Activated CD4-positive, alpha-beta T cell treated with anti-CD3 and anti-CD28 coated beads, Interleukin-2, Interleukin-6, amounts not matched to agents 100 ng/mL and 50 ng/mL, durations not matched to agents 16 hours and 8 hours (primary cell): Measurements from ENCODE around the gene ZC3H7A.
A peak's percentile ranks its signal among the peaks of the same experiment; 100 is the strongest.
"Not testable (repeated sequence)": the region's sequence is repeated elsewhere in the genome, so short reads cannot be mapped to it uniquely, and the experiment has no call there.

Experiments used
- DNase-seq: peaks from one replicate; pipeline ENCODE4 v3.0.0-alpha.2; 2020

Gene ZC3H7A

DNA sequence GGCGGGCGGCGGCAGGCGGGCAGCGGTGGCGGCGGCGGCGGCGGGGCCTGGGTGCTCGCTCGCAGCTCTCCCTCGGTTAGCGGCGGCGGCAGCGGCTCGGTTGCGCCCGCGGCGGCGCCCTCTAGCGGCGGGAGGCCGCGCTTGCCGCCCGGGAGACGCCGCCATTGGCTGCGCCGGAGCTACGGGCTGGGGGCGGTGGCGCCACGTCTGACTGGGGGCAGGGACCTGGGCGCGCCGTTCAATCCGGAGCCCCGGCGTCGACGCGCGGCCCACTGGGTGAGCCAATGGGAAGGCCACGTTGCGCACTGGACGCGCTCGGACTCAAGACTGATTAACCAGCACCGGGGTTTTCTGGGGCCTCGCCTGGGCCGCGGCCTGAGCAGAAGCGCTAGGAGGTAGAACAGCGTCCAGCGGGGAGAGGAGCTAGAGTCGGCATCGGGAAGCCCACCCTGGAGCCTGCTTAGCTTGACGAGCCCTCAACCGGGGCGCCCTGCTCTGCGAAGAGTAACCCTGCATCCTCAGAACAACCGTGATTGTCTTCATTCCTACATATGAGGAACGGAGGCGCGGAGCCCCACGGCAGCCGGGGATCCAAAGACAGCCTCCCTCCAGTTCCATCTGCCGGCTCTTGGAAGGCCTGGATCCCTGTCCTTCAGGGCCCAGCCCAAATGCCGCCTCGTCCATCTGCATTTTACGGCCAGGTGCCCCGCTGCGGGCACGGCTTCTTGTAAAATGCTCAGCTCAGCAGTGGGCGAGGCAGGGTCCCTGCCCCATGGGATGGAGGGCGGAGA is at the start of gene ZC3H7A:
Gene ZC3H7A, minus strand, starts transcription at position 93 of the 791 bp plus-strand sequence. CDS start 14,904 bp downstream, outside the sequence.
- DNase-seq, result peak; percentile 97

DNA sequence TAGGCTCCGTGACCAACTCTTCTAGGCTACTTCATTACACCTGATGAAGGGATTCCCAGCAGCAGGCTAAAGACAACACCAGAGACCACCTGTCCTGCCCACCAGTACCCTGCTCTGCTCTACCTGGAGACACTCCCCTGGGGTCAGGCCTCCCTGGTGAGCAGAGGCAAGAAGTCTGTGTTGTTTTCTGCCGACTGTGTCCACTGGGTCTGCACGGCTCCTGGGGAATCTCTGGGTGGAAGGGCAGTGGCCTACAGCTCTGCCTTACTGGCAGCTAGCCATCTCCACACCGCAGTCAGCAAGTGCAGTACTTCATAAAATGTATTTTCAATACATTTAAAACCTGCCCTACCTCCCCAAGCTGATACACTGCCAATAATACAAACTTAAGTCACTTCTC is 47.4 kb upstream of the ZC3H7A start:
- no peak for DNase-seq

DNA sequence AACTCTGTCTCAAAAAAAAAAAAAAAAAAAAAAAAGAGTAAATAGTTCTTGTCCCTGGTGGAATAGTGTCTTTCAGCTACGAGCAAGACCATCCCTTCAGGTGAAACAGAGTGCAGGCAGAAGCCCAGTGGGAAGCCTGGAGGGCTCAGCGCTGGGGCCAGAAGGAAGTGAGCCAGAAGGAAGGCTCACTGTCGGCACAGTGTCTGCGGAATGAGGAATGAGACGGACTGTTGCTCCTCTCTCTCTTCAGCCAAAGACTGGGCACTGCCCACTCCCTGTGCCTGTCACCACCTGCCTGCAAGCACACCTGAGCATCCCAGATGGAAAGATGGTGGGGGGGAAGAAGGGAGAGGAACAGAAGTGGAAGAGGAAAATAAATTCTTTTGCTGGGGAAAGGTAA is 46.8 kb upstream of the ZC3H7A start:
- no peak for DNase-seq

DNA sequence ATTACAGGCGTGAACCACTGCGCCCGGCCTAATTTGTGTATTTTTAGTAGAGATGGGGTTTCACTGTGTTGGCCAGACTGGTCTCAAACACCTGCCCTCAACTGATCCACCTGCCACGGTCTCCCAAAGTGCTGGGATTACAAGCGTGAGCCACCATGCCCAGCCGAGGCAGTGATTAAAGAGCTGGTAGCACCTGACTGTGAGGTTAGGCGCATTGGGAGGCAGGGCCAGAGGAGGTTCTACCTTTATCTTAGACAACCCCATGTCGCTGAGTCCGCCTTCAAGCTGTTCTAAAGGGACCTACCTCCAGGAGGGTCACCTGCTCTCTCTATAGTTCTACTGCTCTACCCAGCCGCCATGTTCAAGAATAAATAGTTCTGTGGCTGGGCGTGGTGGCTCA is 46.1 kb upstream of the ZC3H7A start:
- no peak for DNase-seq

- no peak for DNase-seq
Measured at GRCh38 chr16:11841026-11841425, 44.0 kb upstream of the ZC3H7A start.

DNA sequence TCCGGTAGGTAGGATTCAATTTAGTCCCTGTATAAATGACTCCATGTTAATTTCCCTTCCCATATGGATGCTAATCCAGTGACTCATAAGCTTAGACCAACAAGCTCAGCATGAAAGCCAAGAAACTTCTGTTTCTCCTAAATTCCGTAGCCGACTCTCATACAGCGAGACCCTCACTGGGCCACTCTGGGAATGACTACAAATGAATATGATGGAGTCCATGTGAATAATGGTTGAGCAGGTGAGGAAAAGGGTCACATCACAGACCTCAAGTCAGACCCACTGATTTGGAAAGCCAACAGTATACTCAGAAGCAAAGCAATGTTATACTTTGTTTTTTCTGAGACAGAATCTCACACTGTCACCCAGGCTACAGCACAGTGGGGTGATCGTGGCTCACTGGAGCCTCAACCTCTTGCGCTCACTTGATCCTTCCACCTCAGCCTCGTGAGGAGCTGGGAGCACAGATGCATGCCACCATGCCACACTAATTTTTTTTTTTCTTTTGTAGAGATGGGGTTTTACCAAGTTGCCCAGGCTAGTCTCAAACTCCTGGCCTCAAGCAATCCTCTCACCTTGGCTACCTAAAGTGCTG is 39.7 kb upstream of the ZC3H7A start:
- DNase-seq, result no peak

GRCh38 chr16:11835891-11836649 is 39.0 kb upstream of the ZC3H7A start:
- DNase-seq, result no peak

- DNase-seq, result no peak
Measured at GRCh38 chr16:11835309-11835708, 38.3 kb upstream of the ZC3H7A start.

DNA sequence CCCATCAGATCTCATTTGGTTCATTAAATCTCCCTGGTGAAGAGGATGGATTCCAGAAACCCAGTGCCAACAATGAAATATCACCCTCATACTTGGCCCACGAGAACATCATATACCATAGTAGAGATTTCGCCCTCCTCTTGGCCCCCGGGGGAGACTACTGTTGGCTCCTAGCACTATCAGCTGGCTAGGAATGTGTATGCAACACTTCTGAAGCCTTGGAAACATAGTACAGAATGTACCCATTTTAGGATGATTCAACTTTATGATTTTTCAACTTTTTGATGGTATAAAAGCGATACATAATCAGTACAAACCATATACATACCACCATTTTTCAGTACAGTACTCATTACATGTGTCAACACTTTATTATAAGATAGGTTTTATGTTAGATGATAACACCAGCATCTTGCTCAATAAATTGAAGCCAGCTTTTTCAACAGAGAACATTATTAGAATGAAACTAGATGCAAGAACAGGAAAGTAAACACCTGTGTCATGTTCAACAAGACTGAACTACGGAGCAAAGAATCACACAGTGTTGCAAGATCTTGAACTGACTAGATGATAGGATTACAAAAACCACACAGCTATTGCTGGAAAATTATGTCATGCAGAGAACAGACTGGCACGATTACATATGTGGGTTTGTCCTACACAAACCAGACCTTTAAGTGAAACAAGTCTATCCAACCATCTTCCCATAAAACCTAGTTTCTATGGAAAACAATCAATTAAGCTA is 37.1 kb upstream of the ZC3H7A start:
- no peak for DNase-seq

DNA sequence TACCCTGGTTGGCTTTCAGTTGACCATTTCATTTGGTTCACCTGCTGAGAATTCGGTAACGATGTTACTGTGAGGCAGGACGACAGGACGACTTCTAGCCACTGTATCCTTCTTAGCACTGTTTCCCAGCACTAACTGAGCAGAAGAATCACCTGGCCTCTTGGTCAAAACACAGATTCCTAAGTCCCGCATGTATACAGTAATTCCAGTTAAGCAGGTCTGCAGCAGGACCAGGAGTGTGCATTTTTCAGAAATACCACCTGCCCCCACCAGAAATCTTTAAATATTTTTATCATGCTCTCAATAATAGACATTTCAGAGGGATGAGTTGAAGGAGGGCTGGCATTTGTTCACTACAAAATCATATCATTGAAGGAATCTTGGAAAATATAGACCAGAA is 31.6 kb upstream of the ZC3H7A start:
- DNase-seq, result no peak

GRCh38 chr16:11825520-11826165 is 28.6 kb upstream of the ZC3H7A start:
- DNase-seq, result not testable (repeated sequence)

DNA sequence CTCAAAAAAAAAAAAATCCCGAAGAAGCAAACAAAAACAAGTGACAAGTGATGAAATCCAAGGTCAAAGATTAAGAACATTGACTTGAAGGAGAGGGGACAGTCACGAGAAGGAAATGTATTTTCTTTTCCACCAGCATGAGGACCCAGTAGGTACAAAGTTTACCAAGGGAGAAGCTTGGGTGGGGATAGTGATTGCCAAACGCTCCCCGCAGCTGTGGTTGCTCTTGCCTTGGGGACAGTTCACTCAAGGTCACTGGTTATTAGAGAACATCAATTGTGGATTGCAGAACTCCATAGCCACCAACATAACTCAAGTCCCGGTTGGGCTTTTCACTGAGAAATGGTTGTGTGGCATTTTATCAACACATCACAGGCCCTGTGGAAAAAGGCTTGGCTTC is 27.3 kb upstream of the ZC3H7A start:
- no peak for DNase-seq

- not testable (repeated sequence) for DNase-seq
Measured at GRCh38 chr16:11823645-11824044, 26.6 kb upstream of the ZC3H7A start.

- no peak for DNase-seq
Measured at GRCh38 chr16:11819798-11820197, 22.7 kb upstream of the ZC3H7A start.

GRCh38 chr16:11818970-11819369 is 21.9 kb upstream of the ZC3H7A start:
- DNase-seq, result not testable (repeated sequence)

- DNase-seq, result no peak
Measured at GRCh38 chr16:11816123-11816522, 19.1 kb upstream of the ZC3H7A start.

GRCh38 chr16:11814800-11815199 is 17.7 kb upstream of the ZC3H7A start:
- DNase-seq, result not testable (repeated sequence)

DNA sequence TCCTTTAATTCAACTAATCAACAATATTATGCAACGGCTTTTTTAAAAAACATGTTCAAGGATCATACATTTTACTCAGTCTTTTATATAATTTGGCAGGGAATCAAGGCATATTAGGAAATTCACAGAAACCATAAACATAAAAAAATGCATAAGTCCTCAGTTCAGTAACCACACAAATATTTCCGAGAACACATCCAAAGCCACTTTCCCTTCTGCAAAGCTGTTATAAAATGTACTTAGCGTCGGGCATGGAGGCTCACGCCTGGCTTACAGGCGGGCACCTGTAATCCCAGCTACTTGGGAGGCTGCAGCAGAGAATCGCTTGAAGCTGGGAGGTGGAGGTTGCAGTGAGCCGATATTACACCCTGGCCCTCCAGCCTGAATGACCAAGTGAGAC is 9.7 kb upstream of the ZC3H7A start:
- DNase-seq, result no peak

DNA sequence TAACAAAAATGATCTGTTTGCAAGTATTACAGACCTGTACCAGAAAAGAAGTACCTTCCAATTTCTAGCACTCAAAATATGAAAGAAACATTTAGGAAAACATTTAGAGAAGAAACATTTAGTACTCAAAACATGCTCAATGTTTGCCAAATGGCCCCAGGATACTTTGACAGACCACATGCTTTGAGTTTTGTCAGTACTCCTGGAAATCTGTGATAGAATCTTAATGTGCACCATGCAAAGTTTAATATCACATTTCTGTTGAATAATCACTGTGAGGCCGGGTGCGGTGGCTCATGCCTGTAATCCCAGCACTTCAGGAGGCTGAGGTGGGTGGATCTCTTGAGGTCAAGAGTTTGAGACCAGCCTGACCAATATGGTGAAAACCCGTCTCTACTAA is 8.5 kb upstream of the ZC3H7A start:
- DNase-seq, result no peak

GRCh38 chr16:11801481-11802021 is 4.5 kb upstream of the ZC3H7A start:
- no peak for DNase-seq

DNA sequence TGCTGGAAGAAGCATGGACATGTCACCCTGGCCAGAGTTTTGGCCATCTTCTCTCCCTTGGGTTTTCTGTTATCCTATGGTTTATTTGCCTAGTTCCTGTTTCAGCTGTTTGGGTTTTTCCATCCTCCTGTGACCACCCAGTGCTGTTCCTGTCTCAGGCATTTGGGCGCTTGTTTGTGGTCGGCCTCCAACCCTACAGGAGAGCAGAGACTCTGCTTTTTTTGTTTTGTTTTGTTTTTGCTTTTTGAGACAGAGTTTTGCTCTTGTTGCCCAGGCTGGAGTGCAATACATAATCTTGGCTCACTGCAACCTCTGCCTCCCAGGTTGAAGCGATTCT is 3.3 kb upstream of the ZC3H7A start:
- DNase-seq, result no peak
